K562 (cell line): ENCODE measurements around the gene EHMT2. TPM values are rescaled to one million over a fixed set of nuclear protein-coding genes. Genes with fewer than 3 reads are reported as not detected.

Experiments
- ATF1 ChIP-seq, 2 experiments: fragments of 450-650 bp in 1 of 2; IDR thresholded peaks; 2 replicates each; pipeline ENCODE4 v1.6.1; 2016; ENCODE audit warnings: missing compliant biosample characterization in 1 of 2, missing genetic modification characterization in 1 of 2
- BMI1 ChIP-seq: fragments of 150-350 bp; IDR thresholded peaks from 2 replicates; pipeline ENCODE4 v1.6.1; 2014; ENCODE audit warnings: low read length
- CBFB ChIP-seq: sonication (generic); formaldehyde crosslinking; IDR thresholded peaks from 2 replicates; pipeline ENCODE4 v1.4.0; 2020; ENCODE audit warnings: mild to moderate bottlenecking, missing genetic modification reagents
- CTBP1 ChIP-seq: fragments of 450-650 bp; IDR thresholded peaks from 2 replicates; pipeline ENCODE4 v1.6.1; 2016; ENCODE audit warnings: borderline replicate concordance
- CTCFL ChIP-seq: IDR thresholded peaks from 2 replicates; pipeline ENCODE4 v1.6.1; 2011; ENCODE audit warnings: borderline replicate concordance, low read depth, mild to moderate bottlenecking, moderate library complexity, low read length; ENCODE audit not compliant: insufficient read depth, poor library complexity, severe bottlenecking
- ETV1 ChIP-seq: fragments of 450-650 bp; conservative IDR thresholded peaks from 2 replicates; pipeline ENCODE4 v1.6.1; 2016; ENCODE audit warnings: missing genetic modification characterization, control low read depth, low read depth, missing compliant biosample characterization
- GTF2F1 ChIP-seq: IDR thresholded peaks from 2 replicates; pipeline ENCODE4 v1.6.1; 2011; ENCODE audit warnings: low read depth, low read length, improper control_type of control experiment
- MAZ ChIP-seq, 2 experiments: fragments of 450-650 bp in 1 of 2; sonication (generic) in 1 of 2; formaldehyde crosslinking; IDR thresholded peaks in 1 of 2; conservative IDR thresholded peaks in 1 of 2; 2 replicates each; pipeline versions ENCODE4 v1.4.0 to v1.5.0; 2020; ENCODE audit warnings: mild to moderate bottlenecking in 1 of 2, missing genetic modification reagents in 1 of 2
- NONO ChIP-seq, 2 experiments: fragments of 200-400 bp in 1 of 2; fragments of 450-650 bp in 1 of 2; formaldehyde crosslinking in 1 of 2; IDR thresholded peaks; 2 replicates each; pipeline ENCODE4 v1.6.1; 2017; ENCODE audit warnings: low read depth in 2 of 2, mild to moderate bottlenecking in 2 of 2, moderate library complexity in 2 of 2, low read length in 1 of 2
- NR2C1 ChIP-seq, 2 experiments: fragments of 450-650 bp; IDR thresholded peaks; 2 replicates each; pipeline ENCODE4 v1.6.1; 2017; ENCODE audit warnings: mild to moderate bottlenecking in 2 of 2, antibody characterized with exemption in 1 of 2, inconsistent platforms in 1 of 2, missing compliant biosample characterization in 1 of 2, missing genetic modification characterization in 1 of 2
- OTX1 ChIP-seq: fragments of 450-650 bp; formaldehyde crosslinking; IDR thresholded peaks from 2 replicates; pipeline ENCODE4 v1.4.0; 2022; ENCODE audit warnings: mild to moderate bottlenecking
- PHTF2 ChIP-seq: fragments of 250-450 bp; sonication (Bioruptor Pico); IDR thresholded peaks from 2 replicates; pipeline ENCODE4 v1.5.0; 2021; ENCODE audit warnings: mild to moderate bottlenecking
- RB1 ChIP-seq: fragments of 450-650 bp; IDR thresholded peaks from 2 replicates; pipeline ENCODE4 v1.6.1; 2017; ENCODE audit warnings: low read depth, mild to moderate bottlenecking
- TEAD1 ChIP-seq, 2 experiments: fragments of 450-650 bp in 1 of 2; sonication (generic) in 1 of 2; formaldehyde crosslinking; IDR thresholded peaks; 2 replicates each; pipeline versions ENCODE4 v1.4.0 to v1.8.0; 2020 to 2022; ENCODE audit warnings: mild to moderate bottlenecking in 2 of 2, missing genetic modification reagents in 1 of 2
- ZNF395 ChIP-seq: fragments of 200-800 bp; sonication (Bioruptor generic); IDR thresholded peaks from 2 replicates; pipeline ENCODE4 v1.6.1; 2017; ENCODE audit warnings: missing genetic modification characterization, missing compliant biosample characterization
- ZNF766 ChIP-seq: fragments of 200-800 bp; sonication (Bioruptor generic); conservative IDR thresholded peaks from 2 replicates; pipeline ENCODE4 v1.6.1; 2016; ENCODE audit warnings: missing genetic modification characterization, missing compliant biosample characterization
- ZSCAN29 ChIP-seq: fragments of 450-650 bp; IDR thresholded peaks from 2 replicates; pipeline ENCODE4 v1.6.1; 2017
- polyA plus RNA-seq, 8 experiments: library from polyadenylated mRNA; depleted of rRNA in 4 of 8; stranded (reverse) in 5 of 8; unstranded in 3 of 8; fragments of >200 nt; fragmentation: Nextera tagmentation in 2 of 8; fragmentation: Illumina TruSeq in 1 of 8; extraction: Ambion mirVana in 2 of 8; extraction: Trizol in 1 of 8; gene quantifications; 2 replicates each; pipeline versions ENCODE4 v1.2.1 to v1.2.3, GENCODE V29; 2011 to 2014; ENCODE audit warnings: inconsistent platforms in 1 of 8, missing spikeins in 1 of 8
- total RNA-seq, 7 experiments: library from RNA; depleted of rRNA in 6 of 7; stranded (reverse); fragments of >200 nt in 6 of 7; fragmentation: Illumina TruSeq in 2 of 7; extraction: Trizol in 2 of 7; gene quantifications; 2 replicates each; pipeline versions ENCODE4 v1.2.1 to v1.2.3, GENCODE V29; 2011 to 2021; ENCODE audit warnings: low replicate concordance in 1 of 7
- TF ChIP-seq, protein P1 (sequence below), 2 experiments: fragments of 450-650 bp in 1 of 2; sonication (generic) in 1 of 2; formaldehyde crosslinking; conservative IDR thresholded peaks; 2 replicates each; pipeline versions ENCODE4 v1.4.0 to v1.8.1; 2020 to 2022; ENCODE audit warnings: mild to moderate bottlenecking in 1 of 2, missing genetic modification reagents in 1 of 2
- TF ChIP-seq, protein P2 (sequence below): sonication (generic); formaldehyde crosslinking; IDR thresholded peaks from 2 replicates; pipeline ENCODE4 v1.8.0; 2023; ENCODE audit warnings: mild to moderate bottlenecking, missing genetic modification reagents

Gene EHMT2
- total and polyA plus RNA-seq, 9 of the 15 experiments (the other 6 are each of a cell fraction or from before 2014, with no cell fraction given): 2.1 to 63.8 (median 38.5) TPM

DNA sequence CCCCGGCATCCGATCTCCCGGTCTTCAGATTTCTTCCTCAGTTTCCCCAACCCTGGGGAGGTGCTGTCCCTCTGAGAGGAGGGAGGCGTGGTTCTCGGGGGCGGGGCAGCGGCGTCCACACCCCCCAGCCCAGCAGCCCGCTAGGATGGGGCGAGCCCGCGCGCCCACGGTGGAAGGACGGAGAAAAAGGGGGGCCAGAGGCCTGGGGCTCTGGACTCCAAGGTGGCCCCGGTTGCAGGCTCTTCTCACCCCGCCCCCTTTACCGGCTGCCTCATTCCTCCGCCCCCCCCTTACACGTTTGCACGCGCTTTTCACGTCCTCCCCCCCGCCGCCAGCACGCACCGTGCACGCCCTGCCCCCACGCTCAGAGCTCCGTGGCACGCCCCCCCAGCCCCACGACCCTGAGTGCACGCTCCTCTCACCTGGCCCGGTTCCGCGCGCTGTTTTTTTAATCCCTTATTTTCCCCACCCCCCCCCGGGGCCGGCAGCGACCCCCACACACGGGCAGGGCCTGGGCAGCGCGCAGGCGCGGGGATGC lies 4.0 kb upstream of the EHMT2 start (continued):
- TF ChIP-seq CTCFL (no peak), GTF2F1 (no peak), NONO (IDR thresholded peaks at IDR 0.05; ENCODE audit: low read depth in 2 of 2, low read length in 1 of 2) (peak in 1 of 2 experiments; percentile 55; a peak in 1 of 4 replicates), ETV1 (tag) (no peak), CTBP1 (no peak), BMI1 (no peak), OTX1 (CRISPR knock-in tag) (no peak), ZNF766 (CRISPR knock-in tag) (no peak), CBFB (CRISPR knock-in tag) (no peak), TEAD1 (CRISPR knock-in tag; IDR thresholded peaks at IDR 0.05) (no peak), ZSCAN29 (no peak), MAZ (CRISPR knock-in tag; conservative IDR thresholded peaks at IDR 0.05 in 1 of 2, IDR thresholded peaks at IDR 0.05 in 1 of 2) (peak; percentile 19 to 77), ZNF395 (peak; percentile 89; the same call in 1 of the 2 replicates), RB1 (no peak), NR2C1 (IDR thresholded peaks at IDR 0.05) (no peak), NR2C1 (tag; IDR thresholded peaks at IDR 0.05) (no peak), PHTF2 (no peak), ATF1 (CRISPR knock-in tag; IDR thresholded peaks at IDR 0.05) (no peak), ATF1 (tag; IDR thresholded peaks at IDR 0.05) (no peak)
- TF ChIP-seq, protein P1, sequence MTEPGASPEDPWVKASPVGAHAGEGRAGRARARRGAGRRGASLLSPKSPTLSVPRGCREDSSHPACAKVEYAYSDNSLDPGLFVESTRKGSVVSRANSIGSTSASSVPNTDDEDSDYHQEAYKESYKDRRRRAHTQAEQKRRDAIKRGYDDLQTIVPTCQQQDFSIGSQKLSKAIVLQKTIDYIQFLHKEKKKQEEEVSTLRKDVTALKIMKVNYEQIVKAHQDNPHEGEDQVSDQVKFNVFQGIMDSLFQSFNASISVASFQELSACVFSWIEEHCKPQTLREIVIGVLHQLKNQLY (CRISPR knock-in tag; conservative IDR thresholded peaks at IDR 0.05): no peak
- TF ChIP-seq, protein P2, sequence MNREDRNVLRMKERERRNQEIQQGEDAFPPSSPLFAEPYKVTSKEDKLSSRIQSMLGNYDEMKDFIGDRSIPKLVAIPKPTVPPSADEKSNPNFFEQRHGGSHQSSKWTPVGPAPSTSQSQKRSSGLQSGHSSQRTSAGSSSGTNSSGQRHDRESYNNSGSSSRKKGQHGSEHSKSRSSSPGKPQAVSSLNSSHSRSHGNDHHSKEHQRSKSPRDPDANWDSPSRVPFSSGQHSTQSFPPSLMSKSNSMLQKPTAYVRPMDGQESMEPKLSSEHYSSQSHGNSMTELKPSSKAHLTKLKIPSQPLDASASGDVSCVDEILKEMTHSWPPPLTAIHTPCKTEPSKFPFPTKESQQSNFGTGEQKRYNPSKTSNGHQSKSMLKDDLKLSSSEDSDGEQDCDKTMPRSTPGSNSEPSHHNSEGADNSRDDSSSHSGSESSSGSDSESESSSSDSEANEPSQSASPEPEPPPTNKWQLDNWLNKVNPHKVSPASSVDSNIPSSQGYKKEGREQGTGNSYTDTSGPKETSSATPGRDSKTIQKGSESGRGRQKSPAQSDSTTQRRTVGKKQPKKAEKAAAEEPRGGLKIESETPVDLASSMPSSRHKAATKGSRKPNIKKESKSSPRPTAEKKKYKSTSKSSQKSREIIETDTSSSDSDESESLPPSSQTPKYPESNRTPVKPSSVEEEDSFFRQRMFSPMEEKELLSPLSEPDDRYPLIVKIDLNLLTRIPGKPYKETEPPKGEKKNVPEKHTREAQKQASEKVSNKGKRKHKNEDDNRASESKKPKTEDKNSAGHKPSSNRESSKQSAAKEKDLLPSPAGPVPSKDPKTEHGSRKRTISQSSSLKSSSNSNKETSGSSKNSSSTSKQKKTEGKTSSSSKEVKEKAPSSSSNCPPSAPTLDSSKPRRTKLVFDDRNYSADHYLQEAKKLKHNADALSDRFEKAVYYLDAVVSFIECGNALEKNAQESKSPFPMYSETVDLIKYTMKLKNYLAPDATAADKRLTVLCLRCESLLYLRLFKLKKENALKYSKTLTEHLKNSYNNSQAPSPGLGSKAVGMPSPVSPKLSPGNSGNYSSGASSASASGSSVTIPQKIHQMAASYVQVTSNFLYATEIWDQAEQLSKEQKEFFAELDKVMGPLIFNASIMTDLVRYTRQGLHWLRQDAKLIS (CRISPR knock-in tag): 0 out of 2 replicates have a peak, but pooled peaks have one; percentile 12
